Measurements from ENCODE around the gene CLIP1. TPM values are rescaled to one million over a fixed set of nuclear protein-coding genes. Genes with fewer than 3 reads are reported as not detected.
"Not testable (repeated sequence)": the region's sequence is repeated elsewhere in the genome, so short reads cannot be mapped to it uniquely, and the experiment has no call there.

Gene CLIP1
- polyA plus RNA-seq, 3 donors: 6.7 to 50.9 (median 12.9) TPM

DNA sequence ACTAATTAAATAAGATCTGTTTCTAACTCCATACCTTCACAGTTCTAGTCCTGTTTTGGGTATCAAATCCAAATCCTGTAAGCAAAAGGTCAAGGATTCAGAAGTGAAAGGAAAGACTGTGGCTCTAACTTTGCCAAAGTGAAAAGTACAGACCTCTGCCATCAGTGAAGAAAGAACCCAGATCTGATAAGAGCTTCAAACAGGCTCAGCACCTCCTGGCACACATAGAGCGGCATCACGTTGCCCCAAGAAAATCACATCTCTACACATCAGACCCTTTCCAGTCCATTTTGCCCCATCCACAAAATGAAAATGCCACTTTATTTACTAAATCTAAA lies 23.2 kb downstream of the CLIP1 start:
- no peak for DNase-seq
- H3K36me3 ChIP-seq (replicated peaks in 1 of 2; ENCODE audit: control insufficient read depth in 1 of 2, insufficient read depth in 2 of 2, low read length in 2 of 2): peaks cover 3 to 4% of the 10 kb centered on the region in 2 donors
- H3K4me2 ChIP-seq (replicated peaks; ENCODE audit: extremely low read depth, low read length, poor library complexity, severe bottlenecking): peak overlapping the region; percentile 73
- no peaks in the 10 kb centered on the region for H3K9me3 ChIP-seq (replicated peaks in 1 of 2; ENCODE audit: control insufficient read depth in 1 of 2, insufficient read depth in 1 of 2, low read length in 2 of 2)
- peaks cover 34% of the 10 kb centered on the region for H3K4me1 Mint-ChIP-seq
- intact Hi-C loops (cut with micrococcal nuclease): loop anchor here (2.0 to 5.0 kb wide), 2 partner anchors 73 to 74 kb away; no protein-coding TSS in a partner anchor
- no peaks in the 10 kb centered on the region for H3K9me3 Mint-ChIP-seq
- H3K27me3 ChIP-seq (ENCODE audit: control insufficient read depth in 2 of 2, insufficient read depth in 2 of 2, low read length in 2 of 2): no peaks in the 10 kb centered on the region
- peak overlapping the region; percentile 93 to 94 for H3K27ac ChIP-seq (ENCODE audit: low read depth in 1 of 2, low read length in 2 of 2)
- peaks cover 96% of the 10 kb centered on the region for H4K20me1 ChIP-seq (ENCODE audit: insufficient read depth, low read length)
- H3K9ac ChIP-seq (ENCODE audit: insufficient read depth, low read length, poor library complexity, severe bottlenecking): peak overlapping the region; percentile 59
- no CpG with 5 or more reads among the region's 2 CpGs for WGBS (ENCODE audit: insufficient coverage)
- TF ChIP-seq, protein P1, sequence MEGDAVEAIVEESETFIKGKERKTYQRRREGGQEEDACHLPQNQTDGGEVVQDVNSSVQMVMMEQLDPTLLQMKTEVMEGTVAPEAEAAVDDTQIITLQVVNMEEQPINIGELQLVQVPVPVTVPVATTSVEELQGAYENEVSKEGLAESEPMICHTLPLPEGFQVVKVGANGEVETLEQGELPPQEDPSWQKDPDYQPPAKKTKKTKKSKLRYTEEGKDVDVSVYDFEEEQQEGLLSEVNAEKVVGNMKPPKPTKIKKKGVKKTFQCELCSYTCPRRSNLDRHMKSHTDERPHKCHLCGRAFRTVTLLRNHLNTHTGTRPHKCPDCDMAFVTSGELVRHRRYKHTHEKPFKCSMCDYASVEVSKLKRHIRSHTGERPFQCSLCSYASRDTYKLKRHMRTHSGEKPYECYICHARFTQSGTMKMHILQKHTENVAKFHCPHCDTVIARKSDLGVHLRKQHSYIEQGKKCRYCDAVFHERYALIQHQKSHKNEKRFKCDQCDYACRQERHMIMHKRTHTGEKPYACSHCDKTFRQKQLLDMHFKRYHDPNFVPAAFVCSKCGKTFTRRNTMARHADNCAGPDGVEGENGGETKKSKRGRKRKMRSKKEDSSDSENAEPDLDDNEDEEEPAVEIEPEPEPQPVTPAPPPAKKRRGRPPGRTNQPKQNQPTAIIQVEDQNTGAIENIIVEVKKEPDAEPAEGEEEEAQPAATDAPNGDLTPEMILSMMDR (IDR thresholded peaks at IDR 0.05): no peak
- peak overlapping the region; percentile 56 for H2AFZ ChIP-seq (ENCODE audit: insufficient read depth, low read depth, low read length, poor library complexity, severe bottlenecking)
- H3K36me3 Mint-ChIP-seq: peaks cover 13 to 31% of the 10 kb centered on the region in 2 donors
- peak overlapping the region; percentile 95 to 99 (median 99) for H3K27ac Mint-ChIP-seq
- H3K27me3 Mint-ChIP-seq (ENCODE audit: low read depth in 3 of 3): peaks cover 0 to 2% (median 0%) of the 10 kb centered on the region in 3 donors
- peak overlapping the region in 1 of 3 experiments; percentile 71 for H3K4me3 ChIP-seq (replicated peaks in 1 of 3; ENCODE audit: low read depth in 2 of 3, low read length in 3 of 3)
- peaks cover 21 to 27% of the 10 kb centered on the region in 2 donors for H3K4me1 ChIP-seq (ENCODE audit: control insufficient read depth in 1 of 2, insufficient read depth in 2 of 2, low read length in 2 of 2)
- peaks cover 81% of the 10 kb centered on the region for H3K79me2 ChIP-seq (ENCODE audit: insufficient read depth, low read length)
- peak overlapping the region; percentile 77 to 89 for H3K4me3 Mint-ChIP-seq

DNA sequence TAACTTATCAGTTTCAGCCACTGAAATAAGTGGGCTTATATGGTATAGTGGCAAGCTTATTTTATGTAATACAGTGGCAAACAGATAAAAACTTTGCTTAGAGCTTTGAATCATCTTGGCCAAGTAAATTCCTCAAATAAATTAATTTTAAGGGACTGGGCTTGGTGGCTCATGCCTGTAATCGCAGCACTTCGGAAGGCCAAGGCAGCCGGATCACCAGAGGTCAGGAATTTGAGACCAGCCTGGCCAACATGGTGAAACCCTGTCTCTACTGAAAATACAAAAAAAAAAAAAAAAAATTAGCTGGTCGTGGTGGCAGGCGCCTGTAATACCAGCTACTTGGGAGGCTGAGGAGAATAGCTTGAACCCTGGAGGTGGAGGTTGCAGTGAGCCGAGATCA lies 24.5 kb downstream of the CLIP1 start:
- not testable (repeated sequence) for H3K9me3 ChIP-seq (replicated peaks in 1 of 2; ENCODE audit: control insufficient read depth in 1 of 2, insufficient read depth in 1 of 2, low read length in 2 of 2); H3K36me3 ChIP-seq (replicated peaks in 1 of 2; ENCODE audit: control insufficient read depth in 1 of 2, insufficient read depth in 2 of 2, low read length in 2 of 2); H2AFZ ChIP-seq (ENCODE audit: insufficient read depth, low read depth, low read length, poor library complexity, severe bottlenecking); DNase-seq; H3K4me3 ChIP-seq (replicated peaks in 1 of 3; ENCODE audit: low read depth in 2 of 3, low read length in 3 of 3); H3K9me3 Mint-ChIP-seq; H3K4me3 Mint-ChIP-seq; H3K9ac ChIP-seq (ENCODE audit: insufficient read depth, low read length, poor library complexity, severe bottlenecking); H3K27ac ChIP-seq (ENCODE audit: low read depth in 1 of 2, low read length in 2 of 2); H3K27me3 Mint-ChIP-seq (ENCODE audit: low read depth in 3 of 3); H3K4me2 ChIP-seq (replicated peaks; ENCODE audit: extremely low read depth, low read length, poor library complexity, severe bottlenecking); H3K27me3 ChIP-seq (ENCODE audit: control insufficient read depth in 2 of 2, insufficient read depth in 2 of 2, low read length in 2 of 2)
- intact Hi-C loops (cut with micrococcal nuclease): loop anchor here (2.0 to 5.0 kb wide), 2 partner anchors 74 to 75 kb away; no protein-coding TSS in a partner anchor
- Histone ChIP-seq H4K20me1 (ENCODE audit: insufficient read depth, low read length) (peaks cover 95% of the 10 kb centered on the region), H3K4me1 (ENCODE audit: control insufficient read depth in 1 of 2, insufficient read depth in 2 of 2, low read length in 2 of 2) (peaks cover 21 to 27% of the 10 kb centered on the region in 2 donors), H3K79me2 (ENCODE audit: insufficient read depth, low read length) (peaks cover 82% of the 10 kb centered on the region)
- peaks cover 7 to 25% of the 10 kb centered on the region in 2 donors for H3K36me3 Mint-ChIP-seq
- H3K4me1 Mint-ChIP-seq: peaks cover 27% of the 10 kb centered on the region
- WGBS (ENCODE audit: insufficient coverage): no CpG with 5 or more reads among the region's 6 CpGs
- peak overlapping the region in 1 of 7 donors; percentile 54 for H3K27ac Mint-ChIP-seq
